ENCODE data around the gene LRRC8C. TPM values are rescaled to one million over a fixed set of nuclear protein-coding genes. Genes with fewer than 3 reads are reported as not detected.

The LRRC8C gene
- total and polyA plus RNA-seq, 4 donors, result 0.63 to 3.5 (median 1.5) TPM

DNA sequence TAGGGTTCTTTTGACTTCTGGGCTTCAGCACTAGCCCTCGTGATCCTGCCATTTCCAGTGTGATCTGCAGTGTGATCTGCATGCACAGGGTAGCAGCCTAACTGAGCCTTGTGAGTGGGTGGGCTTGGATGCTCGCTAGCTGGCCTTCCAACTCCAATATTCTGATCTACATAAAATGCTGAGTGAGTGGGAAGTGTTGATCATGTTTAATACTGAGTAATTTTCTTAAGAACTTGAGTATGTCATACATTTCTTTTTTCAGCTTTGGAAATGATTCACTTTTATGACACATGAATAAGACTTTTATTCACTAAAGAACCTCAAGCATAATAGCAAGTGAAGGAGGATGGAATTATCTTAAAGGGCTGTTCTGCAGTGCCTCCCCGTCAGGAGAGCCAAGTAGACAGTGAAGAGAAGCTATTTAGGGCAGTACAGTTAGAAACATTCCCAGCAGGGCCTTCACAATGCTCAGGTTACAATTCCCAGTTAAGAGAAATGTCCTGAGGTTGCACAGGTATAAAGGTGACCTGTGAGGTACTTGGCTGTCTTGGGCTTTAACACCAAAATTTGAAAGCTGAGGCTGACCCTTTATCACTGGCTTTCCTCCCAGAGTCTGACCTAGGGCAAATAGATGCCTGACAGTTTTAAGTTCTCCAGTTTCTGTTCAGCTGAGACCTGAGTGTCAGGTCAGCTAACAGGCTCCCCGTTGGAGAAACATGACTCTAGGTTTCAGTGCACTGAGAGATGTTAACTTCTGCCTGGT lies 29.1 kb upstream of the LRRC8C start:
- WGBS, result 80% methylated on average over 4 of the region's 4 CpGs
- no peak for DNase-seq (ENCODE audit: low spot score)
- Histone ChIP-seq H3K4me1 (ENCODE audit: control insufficient read depth in 4 of 4, insufficient read depth in 4 of 4, low read length in 3 of 4) (no peaks in the 10 kb centered on the region), H3K9ac (ENCODE audit: low read depth in 1 of 2, low read length in 2 of 2) (no peak overlapping the region), H3K4me3 (ENCODE audit: low read depth in 1 of 3, low read length in 3 of 3) (no peak overlapping the region), H3K36me3 (ENCODE audit: control insufficient read depth in 4 of 4, insufficient read depth in 3 of 4, low read depth in 1 of 4, low read length in 3 of 4) (no peaks in the 10 kb centered on the region), H3K27me3 (ENCODE audit: control insufficient read depth in 4 of 4, insufficient read depth in 4 of 4, low read length in 3 of 4) (no peaks in the 10 kb centered on the region), H3K27ac (ENCODE audit: low read depth in 1 of 2, low read length in 2 of 2) (no peak overlapping the region), H3K9me3 (ENCODE audit: control insufficient read depth in 4 of 4, low read length in 3 of 4) (no peaks in the 10 kb centered on the region)
- no peak for TF ChIP-seq JUND (IDR thresholded peaks at IDR 0.05)
- TF ChIP-seq, protein P1, sequence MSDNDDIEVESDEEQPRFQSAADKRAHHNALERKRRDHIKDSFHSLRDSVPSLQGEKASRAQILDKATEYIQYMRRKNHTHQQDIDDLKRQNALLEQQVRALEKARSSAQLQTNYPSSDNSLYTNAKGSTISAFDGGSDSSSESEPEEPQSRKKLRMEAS (IDR thresholded peaks at IDR 0.05), result no peak
- TF ChIP-seq, protein P2, sequence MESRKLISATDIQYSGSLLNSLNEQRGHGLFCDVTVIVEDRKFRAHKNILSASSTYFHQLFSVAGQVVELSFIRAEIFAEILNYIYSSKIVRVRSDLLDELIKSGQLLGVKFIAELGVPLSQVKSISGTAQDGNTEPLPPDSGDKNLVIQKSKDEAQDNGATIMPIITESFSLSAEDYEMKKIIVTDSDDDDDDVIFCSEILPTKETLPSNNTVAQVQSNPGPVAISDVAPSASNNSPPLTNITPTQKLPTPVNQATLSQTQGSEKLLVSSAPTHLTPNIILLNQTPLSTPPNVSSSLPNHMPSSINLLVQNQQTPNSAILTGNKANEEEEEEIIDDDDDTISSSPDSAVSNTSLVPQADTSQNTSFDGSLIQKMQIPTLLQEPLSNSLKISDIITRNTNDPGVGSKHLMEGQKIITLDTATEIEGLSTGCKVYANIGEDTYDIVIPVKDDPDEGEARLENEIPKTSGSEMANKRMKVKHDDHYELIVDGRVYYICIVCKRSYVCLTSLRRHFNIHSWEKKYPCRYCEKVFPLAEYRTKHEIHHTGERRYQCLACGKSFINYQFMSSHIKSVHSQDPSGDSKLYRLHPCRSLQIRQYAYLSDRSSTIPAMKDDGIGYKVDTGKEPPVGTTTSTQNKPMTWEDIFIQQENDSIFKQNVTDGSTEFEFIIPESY (IDR thresholded peaks at IDR 0.05), result no peak

DNA sequence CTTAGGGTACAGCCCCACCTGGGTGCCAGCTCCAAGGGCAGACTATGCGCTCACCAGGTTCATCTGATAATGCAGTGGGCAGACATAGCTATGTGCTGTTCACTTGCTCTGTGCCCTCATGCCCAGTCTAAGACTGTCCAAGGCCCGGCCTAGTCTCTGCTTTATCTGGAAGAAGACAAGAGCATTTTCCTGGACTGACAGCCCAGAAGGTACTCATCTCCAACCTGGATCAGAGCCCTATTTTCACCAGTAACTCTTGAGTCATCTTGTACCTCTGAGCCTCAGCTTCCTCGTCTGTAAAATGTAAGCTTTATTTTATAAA lies 28.5 kb upstream of the LRRC8C start:
- Histone ChIP-seq H3K9ac (ENCODE audit: low read depth in 1 of 2, low read length in 2 of 2) (no peak overlapping the region), H3K36me3 (ENCODE audit: control insufficient read depth in 4 of 4, insufficient read depth in 3 of 4, low read depth in 1 of 4, low read length in 3 of 4) (no peaks in the 10 kb centered on the region), H3K4me1 (ENCODE audit: control insufficient read depth in 4 of 4, insufficient read depth in 4 of 4, low read length in 3 of 4) (no peaks in the 10 kb centered on the region), H3K27me3 (ENCODE audit: control insufficient read depth in 4 of 4, insufficient read depth in 4 of 4, low read length in 3 of 4) (no peaks in the 10 kb centered on the region), H3K27ac (ENCODE audit: low read depth in 1 of 2, low read length in 2 of 2) (no peak overlapping the region), H3K4me3 (ENCODE audit: low read depth in 1 of 3, low read length in 3 of 3) (no peak overlapping the region), H3K9me3 (ENCODE audit: control insufficient read depth in 4 of 4, low read length in 3 of 4) (no peaks in the 10 kb centered on the region)
- WGBS, result 87% methylated on average over 3 of the region's 3 CpGs
- TF ChIP-seq, protein P1 (IDR thresholded peaks at IDR 0.05), result no peak
- TF ChIP-seq SP1 (IDR thresholded peaks at IDR 0.05) (no peak), JUND (IDR thresholded peaks at IDR 0.05) (no peak), HNF4A (conservative IDR thresholded peaks at IDR 0.05) (no peak), NR2F2 (IDR thresholded peaks at IDR 0.05) (no peak), EGR1 (IDR thresholded peaks at IDR 0.05; ENCODE audit: low read depth in 2 of 2) (no peak), TAF1 (conservative IDR thresholded peaks at IDR 0.05) (no peak), REST (IDR thresholded peaks at IDR 0.05) (no peak), RXRA (IDR thresholded peaks at IDR 0.05) (no peak), HNF4G (IDR thresholded peaks at IDR 0.05) (no peak), FOXA2 (IDR thresholded peaks at IDR 0.05) (no peak), FOXA1 (IDR thresholded peaks at IDR 0.05) (no peak), RAD21 (IDR thresholded peaks at IDR 0.05) (no peak), GABPA (IDR thresholded peaks at IDR 0.05 in 1 of 2, conservative IDR thresholded peaks at IDR 0.05 in 1 of 2) (no peak), YY1 (IDR thresholded peaks at IDR 0.05) (no peak)
- TF ChIP-seq, protein P2 (IDR thresholded peaks at IDR 0.05), result no peak
- TF ChIP-seq, protein P3, sequence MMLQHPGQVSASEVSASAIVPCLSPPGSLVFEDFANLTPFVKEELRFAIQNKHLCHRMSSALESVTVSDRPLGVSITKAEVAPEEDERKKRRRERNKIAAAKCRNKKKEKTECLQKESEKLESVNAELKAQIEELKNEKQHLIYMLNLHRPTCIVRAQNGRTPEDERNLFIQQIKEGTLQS (IDR thresholded peaks at IDR 0.05), result no peak
- TF ChIP-seq, protein P4, sequence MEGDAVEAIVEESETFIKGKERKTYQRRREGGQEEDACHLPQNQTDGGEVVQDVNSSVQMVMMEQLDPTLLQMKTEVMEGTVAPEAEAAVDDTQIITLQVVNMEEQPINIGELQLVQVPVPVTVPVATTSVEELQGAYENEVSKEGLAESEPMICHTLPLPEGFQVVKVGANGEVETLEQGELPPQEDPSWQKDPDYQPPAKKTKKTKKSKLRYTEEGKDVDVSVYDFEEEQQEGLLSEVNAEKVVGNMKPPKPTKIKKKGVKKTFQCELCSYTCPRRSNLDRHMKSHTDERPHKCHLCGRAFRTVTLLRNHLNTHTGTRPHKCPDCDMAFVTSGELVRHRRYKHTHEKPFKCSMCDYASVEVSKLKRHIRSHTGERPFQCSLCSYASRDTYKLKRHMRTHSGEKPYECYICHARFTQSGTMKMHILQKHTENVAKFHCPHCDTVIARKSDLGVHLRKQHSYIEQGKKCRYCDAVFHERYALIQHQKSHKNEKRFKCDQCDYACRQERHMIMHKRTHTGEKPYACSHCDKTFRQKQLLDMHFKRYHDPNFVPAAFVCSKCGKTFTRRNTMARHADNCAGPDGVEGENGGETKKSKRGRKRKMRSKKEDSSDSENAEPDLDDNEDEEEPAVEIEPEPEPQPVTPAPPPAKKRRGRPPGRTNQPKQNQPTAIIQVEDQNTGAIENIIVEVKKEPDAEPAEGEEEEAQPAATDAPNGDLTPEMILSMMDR (IDR thresholded peaks at IDR 0.05; ENCODE audit: low read depth, low read length, missing input control), result no peak
- no peak for DNase-seq (ENCODE audit: low spot score)

Data from liver (tissue), 9 donors.